DND-41 (cell line): ENCODE data around the gene CD151.

Experiments used
- EZH2 ChIP-seq: IDR thresholded peaks from 3 replicates; pipeline ENCODE4 v1.6.1; 2012; ENCODE audit warnings: borderline replicate concordance, low read depth, mild to moderate bottlenecking, moderate library complexity, low read length, inconsistent platforms; ENCODE audit not compliant: severe bottlenecking
- TF ChIP-seq, protein P1 (sequence below): IDR thresholded peaks from 2 replicates; pipeline ENCODE4 v1.5.1; 2012; ENCODE audit warnings: borderline replicate concordance, low read length, moderate library complexity, mild to moderate bottlenecking; ENCODE audit not compliant: poor library complexity, severe bottlenecking; ENCODE audit errors: extremely low read depth

DNA sequence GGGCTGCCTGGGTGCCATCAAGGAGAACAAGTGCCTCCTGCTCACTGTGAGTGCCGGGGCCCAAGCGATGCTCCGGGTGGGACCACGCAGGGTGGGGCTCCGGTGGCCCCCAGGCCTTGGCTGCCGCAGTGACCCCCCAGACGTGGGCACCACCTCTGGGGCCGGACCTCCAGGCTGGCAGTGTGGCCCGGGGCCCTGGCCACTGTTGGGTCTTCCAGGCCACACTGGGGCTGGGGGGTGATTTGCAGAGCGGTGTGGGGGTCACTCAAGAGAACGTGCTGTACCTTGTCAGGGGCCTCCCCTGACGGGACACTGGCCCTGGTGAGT is 29.9 kb downstream of the CD151 start:
- TF ChIP-seq, protein P1, sequence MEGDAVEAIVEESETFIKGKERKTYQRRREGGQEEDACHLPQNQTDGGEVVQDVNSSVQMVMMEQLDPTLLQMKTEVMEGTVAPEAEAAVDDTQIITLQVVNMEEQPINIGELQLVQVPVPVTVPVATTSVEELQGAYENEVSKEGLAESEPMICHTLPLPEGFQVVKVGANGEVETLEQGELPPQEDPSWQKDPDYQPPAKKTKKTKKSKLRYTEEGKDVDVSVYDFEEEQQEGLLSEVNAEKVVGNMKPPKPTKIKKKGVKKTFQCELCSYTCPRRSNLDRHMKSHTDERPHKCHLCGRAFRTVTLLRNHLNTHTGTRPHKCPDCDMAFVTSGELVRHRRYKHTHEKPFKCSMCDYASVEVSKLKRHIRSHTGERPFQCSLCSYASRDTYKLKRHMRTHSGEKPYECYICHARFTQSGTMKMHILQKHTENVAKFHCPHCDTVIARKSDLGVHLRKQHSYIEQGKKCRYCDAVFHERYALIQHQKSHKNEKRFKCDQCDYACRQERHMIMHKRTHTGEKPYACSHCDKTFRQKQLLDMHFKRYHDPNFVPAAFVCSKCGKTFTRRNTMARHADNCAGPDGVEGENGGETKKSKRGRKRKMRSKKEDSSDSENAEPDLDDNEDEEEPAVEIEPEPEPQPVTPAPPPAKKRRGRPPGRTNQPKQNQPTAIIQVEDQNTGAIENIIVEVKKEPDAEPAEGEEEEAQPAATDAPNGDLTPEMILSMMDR = no peak
- TF ChIP-seq EZH2 = no peak
